GM19438 (cell line): ENCODE measurements around the gene TMX3.
A peak's percentile ranks its signal among the peaks of the same experiment; 100 is the strongest.

Experiments
- ATAC-seq: cut with Tn5 transposase; IDR thresholded peaks from one replicate; pipeline ENCODE4 v1.9.1; 2021; ENCODE audit warnings: low read depth; ENCODE audit not compliant: unreplicated experiment

Gene TMX3, protein sequence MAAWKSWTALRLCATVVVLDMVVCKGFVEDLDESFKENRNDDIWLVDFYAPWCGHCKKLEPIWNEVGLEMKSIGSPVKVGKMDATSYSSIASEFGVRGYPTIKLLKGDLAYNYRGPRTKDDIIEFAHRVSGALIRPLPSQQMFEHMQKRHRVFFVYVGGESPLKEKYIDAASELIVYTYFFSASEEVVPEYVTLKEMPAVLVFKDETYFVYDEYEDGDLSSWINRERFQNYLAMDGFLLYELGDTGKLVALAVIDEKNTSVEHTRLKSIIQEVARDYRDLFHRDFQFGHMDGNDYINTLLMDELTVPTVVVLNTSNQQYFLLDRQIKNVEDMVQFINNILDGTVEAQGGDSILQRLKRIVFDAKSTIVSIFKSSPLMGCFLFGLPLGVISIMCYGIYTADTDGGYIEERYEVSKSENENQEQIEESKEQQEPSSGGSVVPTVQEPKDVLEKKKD

DNA sequence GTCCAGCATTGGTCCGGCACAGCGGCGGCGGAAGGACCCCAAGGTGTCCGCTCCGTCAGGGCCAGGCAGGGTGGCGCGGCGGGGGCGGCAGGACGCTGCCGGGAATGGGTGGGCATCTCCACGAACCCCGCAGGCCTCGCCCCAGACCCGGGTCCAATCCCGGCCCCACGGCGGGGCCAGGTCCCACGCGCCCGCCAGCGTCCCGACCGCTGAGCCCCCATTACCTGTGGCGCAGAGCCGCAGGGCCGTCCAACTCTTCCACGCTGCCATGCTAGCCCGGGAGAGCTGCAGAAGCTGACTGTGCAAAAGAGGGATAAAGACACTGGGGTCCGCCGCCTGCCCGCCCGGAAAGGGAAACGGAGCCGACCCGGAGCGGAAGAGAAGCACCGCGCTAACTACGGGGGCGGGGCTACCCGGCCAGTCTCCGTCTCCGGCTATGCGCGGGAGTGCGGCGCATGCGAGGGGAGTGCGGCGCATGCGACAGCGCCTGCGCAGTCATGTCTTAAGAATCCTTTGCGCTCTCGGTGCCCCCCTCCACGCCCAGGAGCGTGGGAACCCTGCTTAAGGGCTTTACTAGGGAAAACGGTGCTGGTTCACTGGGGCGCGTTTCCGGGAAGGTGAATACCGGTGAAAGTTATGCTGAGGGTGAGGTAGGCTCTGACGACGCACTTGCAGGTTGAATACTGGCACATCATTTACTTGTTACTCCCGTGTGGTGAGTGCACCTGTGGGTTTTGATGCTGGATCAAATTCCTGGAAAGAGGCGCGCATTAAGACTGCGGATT is at the start of gene TMX3:
Gene TMX3 (minus strand): TSS at position 397 of the 785 bp plus-strand sequence. CDS start 127 bp downstream, at position 270.
- ATAC-seq: peak; percentile 96

DNA sequence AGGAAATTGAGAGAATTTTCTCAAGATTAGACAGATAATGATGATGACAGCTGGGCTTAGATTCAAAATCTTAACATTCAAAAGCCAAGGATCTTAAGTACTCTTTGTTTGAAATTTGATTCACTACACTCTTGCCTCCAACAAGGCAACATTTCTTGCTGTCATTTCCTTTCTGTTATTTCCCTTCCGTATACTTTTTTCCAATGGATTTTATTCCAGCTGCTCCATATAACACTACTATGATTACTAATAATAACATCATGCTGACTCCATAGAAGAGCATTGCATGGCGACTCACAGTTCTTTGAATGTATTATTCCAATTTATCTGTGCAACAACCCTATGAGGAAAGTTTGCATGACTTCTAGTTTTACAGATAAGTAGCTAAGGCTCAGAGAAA is 49.1 kb upstream of the TMX3 start:
- ATAC-seq: no peak

DNA sequence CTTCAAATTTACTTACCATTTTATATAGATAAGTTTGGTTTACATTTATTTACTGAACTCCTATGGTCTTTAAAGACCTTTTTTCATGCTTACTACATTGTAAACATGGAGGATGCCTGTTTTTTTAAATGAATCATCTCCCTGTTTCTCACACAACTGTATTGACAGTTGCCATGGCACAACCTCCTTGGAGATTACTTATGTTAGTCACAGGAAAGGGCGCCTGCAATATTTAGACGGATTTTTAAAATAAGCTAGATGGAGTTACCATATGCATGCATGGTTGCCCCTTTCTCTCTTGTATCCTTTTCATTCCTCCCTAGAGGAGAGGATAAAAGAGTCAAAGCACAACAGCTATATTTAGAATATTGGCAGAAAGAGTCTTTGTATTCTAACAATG is 48.2 kb upstream of the TMX3 start:
- no peak for ATAC-seq

DNA sequence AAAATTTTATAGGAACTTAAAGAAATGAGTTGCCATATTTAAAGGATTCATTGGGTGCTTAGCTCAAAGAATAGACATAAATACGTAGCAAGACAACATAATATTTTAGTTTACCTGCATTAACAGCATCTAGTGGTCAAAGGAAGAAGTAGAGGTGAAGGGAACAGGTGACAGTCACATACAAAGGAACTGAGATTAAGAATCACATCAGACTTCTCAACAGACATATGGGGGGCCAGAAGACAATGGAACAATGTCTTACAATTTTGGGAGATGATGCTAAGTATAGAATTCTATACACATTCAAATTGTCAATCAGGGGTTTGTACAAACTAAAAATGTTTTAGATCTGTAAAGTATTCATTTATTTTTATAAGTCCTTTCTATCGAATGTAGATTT is 44.4 kb upstream of the TMX3 start:
- no peak for ATAC-seq

DNA sequence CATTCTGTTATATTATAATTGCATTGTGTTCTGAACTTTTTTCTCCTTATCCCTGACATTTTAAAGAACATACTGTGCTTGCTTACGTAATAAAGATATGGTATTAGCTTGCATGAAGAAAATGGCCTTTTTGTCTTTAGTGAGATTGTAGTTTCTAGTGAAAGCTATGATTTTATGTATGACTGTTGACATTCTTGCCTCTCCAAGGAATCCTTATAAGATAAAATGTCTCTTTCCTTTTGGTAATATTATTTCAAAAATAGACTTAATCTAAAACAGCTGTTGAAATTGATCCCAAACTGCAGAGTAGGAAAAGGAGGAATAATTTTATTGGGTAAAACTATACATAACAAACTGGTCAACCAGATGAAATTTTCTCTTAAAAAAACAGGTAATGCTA is 42.2 kb upstream of the TMX3 start:
- no peak for ATAC-seq

DNA sequence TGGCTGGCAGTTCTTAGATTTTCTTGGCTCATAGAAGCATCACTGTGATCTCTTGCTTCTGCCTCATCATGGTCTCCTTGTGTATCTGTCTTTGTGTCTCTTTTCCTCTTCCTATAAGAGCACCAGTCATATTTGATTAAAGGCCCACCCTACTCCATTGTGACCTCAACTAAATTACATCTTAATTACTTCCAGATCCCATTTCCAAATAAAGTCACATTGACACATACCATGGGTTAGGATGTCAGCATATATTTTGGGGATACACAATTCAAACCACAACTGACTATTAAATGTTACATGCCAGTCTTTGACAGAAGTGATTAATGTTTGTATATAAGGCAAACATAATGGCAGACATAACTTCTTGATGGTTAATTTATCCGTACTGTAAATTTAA is 27.3 kb upstream of the TMX3 start:
- no peak for ATAC-seq

DNA sequence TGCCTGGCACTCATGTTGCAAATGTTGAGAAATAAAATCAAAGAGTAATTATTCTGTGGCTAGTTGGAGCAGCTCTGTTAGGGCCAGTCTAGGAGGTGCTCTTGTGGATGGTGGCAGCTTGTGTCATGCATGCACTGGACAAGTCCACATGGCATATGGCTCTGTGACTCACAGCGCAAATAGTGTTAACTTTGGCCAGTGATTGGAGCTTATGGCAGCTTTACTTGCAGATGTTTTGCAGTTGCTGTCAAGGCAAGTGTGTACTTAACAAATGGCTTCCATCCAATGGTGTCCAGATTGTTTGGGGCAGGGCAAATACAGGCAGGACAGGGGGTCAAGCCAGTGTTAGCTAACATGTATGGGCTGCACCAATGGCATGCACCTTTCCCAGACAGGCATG is 26.1 kb upstream of the TMX3 start:
- no peak for ATAC-seq

DNA sequence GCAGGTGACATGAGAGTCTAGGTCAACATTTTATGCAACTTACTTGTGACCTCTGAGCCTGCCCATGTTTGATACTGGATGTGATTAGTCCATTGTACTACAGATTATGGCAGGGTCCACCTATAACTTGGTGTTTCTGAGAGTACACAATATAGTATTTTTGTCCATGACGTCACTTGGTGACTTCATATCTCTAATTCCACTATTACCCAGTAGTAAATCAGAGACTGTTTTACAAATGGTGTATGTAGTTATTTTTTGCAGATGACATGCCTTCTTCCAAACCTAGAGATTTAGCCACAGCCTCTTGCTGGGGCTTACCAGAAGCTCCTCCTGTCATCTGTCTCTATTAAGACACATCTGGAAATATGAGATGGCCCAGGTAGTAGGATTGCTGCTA is 24.6 kb upstream of the TMX3 start:
- ATAC-seq: no peak

DNA sequence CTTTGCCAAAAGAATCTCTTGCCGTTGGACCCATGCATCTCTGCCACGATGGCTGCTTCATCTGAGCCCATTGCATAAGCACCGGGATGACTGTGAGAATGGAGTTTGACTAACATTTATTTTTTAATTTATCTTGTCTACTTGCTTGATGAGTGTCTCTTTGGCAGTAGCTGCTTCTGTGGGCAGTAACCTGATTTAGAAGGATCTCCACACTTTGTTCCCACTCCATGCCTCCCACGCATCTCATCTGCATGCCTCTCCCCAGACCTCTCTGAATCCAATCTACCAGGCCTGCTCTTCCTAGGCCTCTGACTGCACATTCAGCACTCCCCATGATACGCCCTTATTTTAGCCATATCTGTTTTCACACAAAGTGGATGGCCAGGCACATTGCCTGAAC is 23.7 kb upstream of the TMX3 start:
- ATAC-seq: no peak

DNA sequence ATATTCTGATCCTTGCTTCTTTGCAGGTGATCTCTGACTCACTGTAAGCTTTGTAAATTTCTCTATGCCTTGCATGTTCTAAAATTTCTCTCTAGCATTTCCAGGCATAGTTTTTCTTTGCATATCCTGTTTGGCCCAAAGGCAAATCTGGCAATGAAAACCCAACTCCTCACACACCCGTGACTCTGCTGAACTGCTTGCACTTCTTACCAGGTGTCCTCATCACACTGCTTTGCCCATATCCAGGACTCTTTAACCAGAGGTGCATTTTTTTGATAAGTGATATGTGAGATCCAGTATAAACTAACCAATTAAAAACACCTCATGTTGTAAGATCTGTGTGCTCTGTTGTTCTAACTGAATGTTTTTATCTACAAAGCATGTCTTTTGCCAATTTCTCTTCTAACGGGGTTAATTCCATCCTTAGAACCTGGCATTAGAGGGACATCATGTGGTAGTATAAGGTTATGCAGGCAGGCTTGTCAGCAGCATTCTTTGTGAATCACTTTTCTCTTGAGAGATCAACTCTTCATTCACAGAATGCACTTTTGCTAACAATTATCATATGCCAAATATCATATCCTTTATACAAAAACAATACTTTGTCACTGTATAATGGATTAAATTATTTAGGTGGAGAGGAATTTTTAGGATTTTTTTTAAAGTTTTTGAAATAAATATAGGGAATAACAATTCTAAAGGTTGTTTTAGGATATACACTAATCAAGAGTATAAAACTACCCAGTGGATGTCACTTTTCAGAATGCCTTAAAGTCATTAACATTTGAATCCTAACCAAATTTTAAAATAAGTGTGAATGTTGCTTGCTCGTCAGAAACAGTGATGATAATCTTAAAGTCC is 20.8 kb upstream of the TMX3 start:
- no peak for ATAC-seq

DNA sequence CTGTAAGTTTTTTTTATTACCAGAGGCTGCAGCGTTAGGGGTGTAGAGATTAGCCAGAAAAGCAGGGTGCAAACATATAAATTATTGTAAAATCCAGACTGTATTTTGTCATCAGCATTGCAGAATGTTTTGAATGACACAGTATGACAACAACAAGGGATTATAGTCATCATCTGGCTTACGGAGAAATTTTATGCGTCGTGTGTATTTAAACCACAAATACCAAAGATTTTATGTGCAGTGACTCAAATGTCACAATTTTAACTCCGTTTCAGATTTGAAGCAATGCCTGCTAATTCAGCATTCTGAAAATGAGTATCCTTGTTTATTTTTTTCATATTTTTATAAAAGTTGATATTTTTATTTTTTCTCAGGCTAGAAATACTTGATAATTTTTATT is 19.4 kb upstream of the TMX3 start:
- ATAC-seq: no peak

DNA sequence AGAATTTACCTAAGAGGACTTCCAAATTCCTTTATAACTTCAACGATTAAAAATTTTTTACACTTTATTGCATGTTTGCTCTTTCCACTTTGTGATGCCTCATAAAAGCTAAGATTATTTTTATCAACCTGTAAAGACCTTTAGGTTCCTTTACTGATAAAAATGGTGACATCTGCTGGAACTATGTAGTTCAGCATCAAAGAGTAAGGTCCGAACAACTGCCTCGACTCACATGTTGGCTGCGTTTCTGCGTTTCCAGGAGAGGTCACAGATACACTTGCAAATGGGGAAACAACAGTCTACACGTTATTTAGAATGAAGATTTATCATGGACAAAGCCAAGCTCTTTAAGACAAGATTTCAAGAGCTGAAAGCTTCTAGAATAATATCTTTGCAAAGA is 18.8 kb upstream of the TMX3 start:
- no peak for ATAC-seq

DNA sequence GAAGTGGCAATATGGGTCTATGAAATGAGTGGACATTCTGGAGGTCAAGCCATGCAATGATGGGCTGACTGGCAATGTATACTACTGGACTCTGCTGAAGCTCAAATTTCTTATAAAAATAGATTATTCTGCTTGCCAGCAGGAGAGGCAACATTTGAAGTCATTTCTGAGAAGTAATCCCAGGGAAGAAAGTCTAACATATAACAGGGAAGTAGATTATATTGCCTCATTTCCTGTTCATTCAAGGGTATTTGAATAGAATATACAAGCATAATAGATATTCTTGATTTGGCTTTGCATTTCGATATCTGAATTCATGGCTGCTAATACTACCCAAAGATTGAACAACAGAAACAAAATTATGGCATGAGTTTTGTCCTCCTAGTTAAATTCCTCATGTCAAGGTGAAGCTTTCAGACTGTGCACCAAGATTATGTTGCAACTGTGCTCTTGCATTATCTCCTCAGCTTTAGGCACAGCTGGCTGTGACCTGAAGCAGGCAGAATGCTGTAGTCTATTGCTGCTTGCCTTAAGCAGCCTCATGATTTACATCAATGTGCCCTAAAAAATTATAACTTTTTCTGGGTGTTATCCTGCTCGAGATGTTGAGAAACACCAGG is 13.3 kb upstream of the TMX3 start:
- ATAC-seq: no peak

DNA sequence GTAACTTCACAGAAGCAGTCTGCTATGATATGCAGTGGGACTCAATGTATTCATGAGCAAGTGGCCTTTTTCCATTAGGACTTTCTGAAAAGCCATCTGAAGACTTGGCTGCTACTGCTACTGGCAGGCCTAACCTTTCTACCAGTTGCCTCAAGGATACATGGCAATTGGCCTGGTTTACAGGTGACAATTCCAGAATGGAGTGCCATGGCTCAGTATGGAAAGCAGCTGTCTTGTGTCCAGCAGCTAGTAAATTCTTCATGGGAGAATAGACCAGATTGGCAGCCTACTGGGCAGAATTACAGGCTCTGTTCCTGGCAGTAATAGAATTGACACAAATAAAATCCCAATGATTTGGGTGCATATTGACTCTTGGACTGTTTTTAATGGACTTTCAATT is 12.6 kb upstream of the TMX3 start:
- no peak for ATAC-seq

DNA sequence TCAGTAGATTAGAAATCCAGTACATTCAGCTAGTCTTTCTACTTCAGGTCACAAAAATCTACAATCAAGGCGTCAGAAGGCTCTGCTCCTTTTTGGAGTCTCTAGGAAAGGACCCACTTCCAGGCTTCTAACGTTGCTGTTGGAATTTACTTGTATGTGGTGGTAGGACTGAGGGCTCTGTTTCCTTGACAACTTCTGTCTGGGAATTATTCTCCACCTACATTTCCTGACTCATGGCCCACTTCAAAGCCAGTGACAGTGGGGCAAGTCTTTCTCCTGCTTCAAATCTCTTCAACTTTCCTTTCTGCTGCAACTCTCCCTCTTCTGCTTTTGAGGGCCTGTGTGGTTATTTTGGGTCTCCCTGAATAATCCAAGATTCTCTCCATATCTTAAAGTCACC is 10.4 kb upstream of the TMX3 start:
- no peak for ATAC-seq

DNA sequence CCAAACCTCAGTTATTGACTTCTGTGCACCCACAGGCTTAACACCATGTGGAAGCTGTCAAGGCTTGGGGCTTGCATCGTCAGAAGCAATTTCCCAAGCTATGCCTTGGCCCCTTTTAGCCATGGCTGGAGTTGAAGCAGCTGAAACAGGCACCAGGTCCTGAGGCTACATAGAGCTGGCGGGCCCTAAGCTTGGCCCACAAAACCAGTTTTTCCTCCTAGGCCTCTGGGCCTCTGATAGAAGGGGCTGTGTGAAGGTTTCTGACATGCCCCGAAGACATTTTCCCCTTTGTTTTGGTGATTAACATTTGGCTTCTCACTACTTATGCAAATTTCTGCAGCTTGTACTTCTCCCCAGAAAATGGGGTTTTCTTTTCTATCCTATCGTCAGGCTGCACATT is 9.1 kb upstream of the TMX3 start:
- ATAC-seq: no peak

DNA sequence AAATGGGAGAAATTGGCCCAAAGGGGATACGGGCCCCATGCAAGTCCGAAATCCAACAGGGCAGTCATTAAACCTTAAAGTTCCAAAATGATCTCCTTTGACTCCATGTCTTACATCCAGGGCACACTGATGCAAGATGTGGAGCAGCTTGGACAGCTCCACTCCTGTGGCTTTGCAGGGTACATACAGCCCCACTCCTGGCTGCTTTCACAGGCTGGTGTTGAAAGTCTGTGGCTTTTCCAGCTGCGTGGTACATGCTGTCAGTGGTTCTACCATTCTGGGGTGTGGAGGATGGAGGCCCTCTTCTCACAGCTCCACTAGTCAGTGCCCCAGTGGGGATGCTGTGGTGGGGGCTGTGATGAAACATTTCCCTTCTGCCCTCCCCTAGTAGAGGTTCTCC is 8.6 kb upstream of the TMX3 start:
- no peak for ATAC-seq

DNA sequence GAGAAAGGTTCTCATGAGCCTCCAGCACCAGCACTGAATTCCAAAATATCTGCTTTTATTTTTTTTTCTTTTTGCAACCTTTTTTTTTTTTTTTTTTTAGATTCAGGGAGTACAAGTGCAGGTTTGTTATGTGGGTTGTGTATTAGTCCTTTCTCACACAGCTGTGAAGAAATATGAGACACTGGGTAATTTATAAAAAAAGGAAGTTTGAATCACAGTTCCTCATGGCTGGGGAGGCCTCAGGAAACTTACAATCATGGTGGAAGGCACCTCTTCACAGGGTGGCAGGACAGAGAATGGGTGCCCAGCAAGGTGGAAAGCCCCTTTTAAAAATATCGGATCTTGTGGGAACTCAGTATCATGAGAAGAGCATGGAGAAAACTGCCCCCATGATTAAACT is 7.9 kb upstream of the TMX3 start:
- ATAC-seq: no peak

DNA sequence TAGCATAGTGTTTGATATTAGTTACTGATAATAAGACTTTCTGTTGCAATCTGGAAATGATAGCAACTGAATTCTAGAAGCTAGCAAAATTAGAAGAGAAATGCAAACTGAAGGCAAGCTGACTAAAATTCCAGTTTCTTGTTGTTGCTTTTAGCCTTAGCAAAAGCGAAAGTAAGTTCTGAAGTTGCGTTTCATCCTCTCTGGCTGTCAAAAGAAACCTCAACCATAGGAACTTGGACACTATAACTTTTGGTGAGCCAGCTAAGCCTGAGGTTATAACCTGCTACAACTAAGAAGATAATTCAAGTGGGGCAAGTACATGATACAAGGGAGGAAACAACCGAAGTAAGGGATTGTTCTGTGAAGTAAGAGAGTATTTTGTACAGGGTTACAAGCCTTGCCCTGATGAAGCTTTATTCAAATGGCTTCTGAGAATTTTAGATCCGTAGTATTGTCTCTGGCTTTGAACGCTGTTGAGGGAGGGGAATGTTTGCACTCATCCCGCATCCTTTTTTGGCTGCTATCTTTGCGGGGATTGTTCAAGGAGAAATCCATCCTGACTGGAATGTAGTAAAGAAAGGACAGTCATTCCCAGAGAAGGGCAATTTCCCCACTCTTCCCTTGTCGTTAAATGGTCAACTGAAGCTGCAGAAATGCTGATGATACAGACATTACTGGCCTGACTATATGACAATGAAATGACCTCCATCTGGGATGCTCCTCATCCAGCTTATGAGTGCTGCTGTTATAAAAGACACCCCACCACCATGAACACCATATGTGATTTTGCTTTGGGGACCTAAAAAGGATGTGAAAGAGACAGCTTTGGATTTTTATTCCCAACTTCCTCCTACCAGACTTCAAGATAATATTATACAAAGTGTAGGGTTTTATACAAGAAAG is 7.0 kb upstream of the TMX3 start:
- peak; percentile 87 for ATAC-seq

DNA sequence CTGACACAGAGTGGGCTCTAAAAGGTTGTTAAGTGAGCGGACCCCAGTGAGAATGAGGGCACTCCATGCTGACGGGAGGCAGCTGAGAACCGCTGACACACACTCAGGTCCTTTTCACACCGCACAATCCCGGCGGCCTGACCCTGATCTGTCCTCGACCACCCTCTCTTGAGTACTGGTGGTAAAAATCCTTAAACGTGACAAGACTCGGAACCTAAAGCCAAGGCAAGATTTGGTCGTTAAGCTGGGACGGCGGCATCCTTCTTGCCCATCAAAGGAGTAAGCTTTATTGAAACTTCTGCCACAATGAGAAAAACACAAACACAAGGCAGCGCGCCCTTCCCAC is 569 bp downstream of the TMX3 start:
- ATAC-seq: peak; percentile 9
